Kidney (tissue), 14 donors: Measurements from ENCODE around the gene FZD7. TPM values are rescaled to one million over a fixed set of nuclear protein-coding genes. Genes with fewer than 3 reads are reported as not detected.

Source experiments
- DNase-seq, 5 donors: peaks; one replicate each; pipeline ENCODE4 v3.0.0-alpha.2; 2013 to 2020
- FAIRE-seq: peaks from 2 replicates; lab custom pipeline; 2012; peaks lifted over from hg19 to GRCh38; lab: Jason Lieb, UNC
- H3K27ac ChIP-seq, 2 donors: one replicate each; pipeline ENCODE4 v1.7.0; 2013; ENCODE audit warnings: low read depth in 2 of 2, low read length in 2 of 2, inconsistent platforms in 1 of 2
- H3K27me3 ChIP-seq: one replicate; pipeline ENCODE4 v1.7.1; 2013; ENCODE audit warnings: low read length, inconsistent platforms; ENCODE audit not compliant: control insufficient read depth, insufficient read depth
- H3K36me3 ChIP-seq, 3 donors: one replicate each; pipeline versions ENCODE4 v1.7.0 to v1.7.1; 2013; ENCODE audit warnings: low read length in 3 of 3, control low read depth in 1 of 3, inconsistent platforms in 1 of 3; ENCODE audit not compliant: insufficient read depth in 3 of 3, control insufficient read depth in 2 of 3
- H3K4me1 ChIP-seq, 3 donors: one replicate each; pipeline versions ENCODE4 v1.7.0 to v1.7.1; 2013; ENCODE audit warnings: low read length in 3 of 3, inconsistent platforms in 1 of 3, low read depth in 1 of 3; ENCODE audit not compliant: control insufficient read depth in 2 of 3, insufficient read depth in 2 of 3
- H3K4me3 ChIP-seq, 3 donors: one replicate each; pipeline versions ENCODE4 v1.7.0 to v1.8.1; 2013; ENCODE audit warnings: low read length in 3 of 3, control low read depth in 1 of 3, inconsistent platforms in 1 of 3
- H3K9ac ChIP-seq, 3 donors: one replicate each; pipeline versions ENCODE4 v1.7.0 to v1.7.1; 2013; ENCODE audit warnings: low read length in 3 of 3, control low read depth in 1 of 3, inconsistent platforms in 1 of 3
- H3K9me3 ChIP-seq, 3 donors: one replicate each; pipeline versions ENCODE4 v1.7.0 to v1.7.1; 2013; ENCODE audit warnings: low read length in 3 of 3, control low read depth in 1 of 3, inconsistent platforms in 1 of 3; ENCODE audit not compliant: control insufficient read depth in 2 of 3, insufficient read depth in 1 of 3
- intact Hi-C: fragments of 100-400 bp; cut with DNase I; formaldehyde crosslinking; loops from one replicate; pipeline ENCODE4 v1.11.1; 2022
- polyA plus RNA-seq: library from polyadenylated mRNA; stranded (reverse); fragments of 350-450 nt; fragmentation: Illumina TruSeq; extraction: RNeasy Lipid Tissue Mini Kit (QIAGEN cat#74804); gene quantifications from one replicate; pipeline ENCODE4 v1.2.3, GENCODE V29; 2014; ENCODE audit warnings: low read depth, low replicate concordance; ENCODE audit not compliant: insufficient read depth
- total RNA-seq: library from RNA; stranded (reverse); fragmentation: NEBNext Ultra II Directional; extraction: Animal tissue kit (Norgen Biotek cat#: 25700); gene quantifications from one replicate; pipeline ENCODE4 v1.2.1, GENCODE V29; 2021
- TF ChIP-seq, protein P1 (sequence below): IDR thresholded peaks from 3 replicates; pipeline ENCODE4 v1.5.1; 2012; ENCODE audit warnings: mild to moderate bottlenecking, moderate library complexity, borderline replicate concordance; ENCODE audit not compliant: insufficient read depth; ENCODE audit errors: extremely low read depth
- donor health status: control.
- donor health status: control.
- donor health status: control.
- donor health status: control.
- donor health status: control.
- donor health status: DM: yes; HTN: yes; CAD: no.
- donor health status: Normal renal cell carcinoma (clear cell type).

The FZD7 gene
- total and polyA plus RNA-seq, 2 donors from 2014 or later, result 5.6 to 14.0 TPM

DNA sequence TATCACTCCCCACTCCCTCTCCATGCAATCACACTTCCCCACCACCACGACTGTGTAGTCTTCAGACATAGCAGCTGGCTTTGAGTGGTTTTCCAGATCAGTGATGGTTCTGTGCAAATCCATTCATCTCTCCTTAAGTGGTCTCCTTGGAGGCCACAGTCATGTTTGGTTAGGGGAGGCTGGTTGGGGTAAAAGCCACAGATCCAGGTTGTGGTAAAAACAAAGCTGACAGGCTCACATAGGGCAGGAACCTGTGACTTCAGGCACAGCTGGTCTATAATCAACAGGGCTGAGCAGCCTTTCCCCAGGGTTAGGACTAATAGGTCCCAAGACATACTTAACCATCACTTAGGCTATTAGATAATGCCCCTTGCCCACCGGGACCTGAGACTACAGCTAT, 46.2 kb upstream of the FZD7 start:
- H3K9me3 ChIP-seq, result no peaks in the 10 kb centered on the region
- intact Hi-C loops, result no loop called here

DNA sequence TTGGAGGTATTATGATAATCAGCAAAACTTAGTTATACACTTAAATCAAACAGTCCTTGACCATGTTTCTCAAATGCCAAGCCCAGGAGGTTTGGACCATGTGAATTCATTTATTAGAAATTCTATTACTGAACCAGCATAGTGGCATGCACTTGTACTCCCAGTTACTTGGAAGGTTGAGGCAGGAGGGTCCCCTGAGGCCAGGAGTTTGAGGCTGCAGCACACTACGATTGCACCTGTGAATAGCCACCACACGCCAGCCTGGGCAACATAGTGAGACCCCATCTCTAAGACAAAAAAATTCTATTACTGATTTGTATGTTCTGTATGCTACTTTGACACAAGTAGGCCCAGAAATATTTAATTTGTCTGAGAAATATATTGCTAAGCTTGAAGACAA, 43.6 kb upstream of the FZD7 start:
- no peak overlapping the region for H3K27ac ChIP-seq
- FAIRE-seq (no peak), DNase-seq (no peak)
- no peaks in the 10 kb centered on the region for H3K27me3 ChIP-seq
- H3K36me3 ChIP-seq, result no peaks in the 10 kb centered on the region
- H3K4me3 ChIP-seq, result no peak overlapping the region
- no peaks in the 10 kb centered on the region for H3K4me1 ChIP-seq
- TF ChIP-seq, protein P1, sequence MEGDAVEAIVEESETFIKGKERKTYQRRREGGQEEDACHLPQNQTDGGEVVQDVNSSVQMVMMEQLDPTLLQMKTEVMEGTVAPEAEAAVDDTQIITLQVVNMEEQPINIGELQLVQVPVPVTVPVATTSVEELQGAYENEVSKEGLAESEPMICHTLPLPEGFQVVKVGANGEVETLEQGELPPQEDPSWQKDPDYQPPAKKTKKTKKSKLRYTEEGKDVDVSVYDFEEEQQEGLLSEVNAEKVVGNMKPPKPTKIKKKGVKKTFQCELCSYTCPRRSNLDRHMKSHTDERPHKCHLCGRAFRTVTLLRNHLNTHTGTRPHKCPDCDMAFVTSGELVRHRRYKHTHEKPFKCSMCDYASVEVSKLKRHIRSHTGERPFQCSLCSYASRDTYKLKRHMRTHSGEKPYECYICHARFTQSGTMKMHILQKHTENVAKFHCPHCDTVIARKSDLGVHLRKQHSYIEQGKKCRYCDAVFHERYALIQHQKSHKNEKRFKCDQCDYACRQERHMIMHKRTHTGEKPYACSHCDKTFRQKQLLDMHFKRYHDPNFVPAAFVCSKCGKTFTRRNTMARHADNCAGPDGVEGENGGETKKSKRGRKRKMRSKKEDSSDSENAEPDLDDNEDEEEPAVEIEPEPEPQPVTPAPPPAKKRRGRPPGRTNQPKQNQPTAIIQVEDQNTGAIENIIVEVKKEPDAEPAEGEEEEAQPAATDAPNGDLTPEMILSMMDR, result no peak
- no peak overlapping the region for H3K9ac ChIP-seq
- H3K9me3 ChIP-seq, result no peaks in the 10 kb centered on the region
- intact Hi-C loops, result no loop called here

More for the DNA sequence above, 46.2 kb upstream of the FZD7 start:
- TF ChIP-seq, protein P1, result no peak
- no peak overlapping the region for H3K9ac ChIP-seq
- DNase-seq (no peak), FAIRE-seq (no peak)
- H3K27ac ChIP-seq, result no peak overlapping the region
- no peaks in the 10 kb centered on the region for H3K27me3 ChIP-seq
- H3K4me3 ChIP-seq, result no peak overlapping the region
- no peaks in the 10 kb centered on the region for H3K36me3 ChIP-seq
- H3K4me1 ChIP-seq, result no peaks in the 10 kb centered on the region

GRCh38 chr2:201992960-201993359, 40.7 kb upstream of the FZD7 start:
- FAIRE-seq, result no peak
- Histone ChIP-seq H3K36me3 (no peaks in the 10 kb centered on the region), H3K27ac (no peak overlapping the region), H3K4me1 (no peaks in the 10 kb centered on the region), H3K4me3 (no peak overlapping the region), H3K27me3 (no peaks in the 10 kb centered on the region), H3K9ac (no peak overlapping the region), H3K9me3 (no peaks in the 10 kb centered on the region)
- intact Hi-C loops, result no loop called here
- DNase-seq, result no peak
- TF ChIP-seq, protein P1, result no peak
